CD4-positive, alpha-beta memory T cell (primary cell): ENCODE results near the gene CHRDL2. TPM values are rescaled to one million over a fixed set of nuclear protein-coding genes. Genes with fewer than 3 reads are reported as not detected.
"Not testable (repeated sequence)": the region's sequence is repeated elsewhere in the genome, so short reads cannot be mapped to it uniquely, and the experiment has no call there.

Source experiments
- CTCF ChIA-PET: fragments of 350-600 bp; sonication (Branson Sonifier 250); formaldehyde crosslinking; loops from one replicate; lab custom pipeline; 2021; ENCODE audit warnings: inconsistent platforms; ENCODE audit not compliant: partially characterized antibody; lab: Charles Lee
- POLR2A ChIA-PET: fragments of 350-600 bp; sonication (Branson Sonifier 250); formaldehyde crosslinking; loops from one replicate; lab custom pipeline; 2021; ENCODE audit not compliant: partially characterized antibody; lab: Charles Lee
- DNase-seq, 5 donors: peaks; one replicate each; pipeline versions ENCODE4 v3.0.0 to v3.0.0-alpha.2; 2020 to 2022; ENCODE audit warnings: mixed read lengths in 1 of 5
- H3K27ac ChIP-seq: one replicate; pipeline ENCODE4 v1.7.0; 2013; ENCODE audit warnings: low read depth, low read length
- H3K27me3 ChIP-seq: 2 replicates; pipeline ENCODE4 v1.7.0; 2013; ENCODE audit warnings: mild to moderate bottlenecking, low read length, moderate library complexity; ENCODE audit not compliant: insufficient read depth
- H3K36me3 ChIP-seq: 2 replicates; pipeline ENCODE4 v1.7.0; 2013; ENCODE audit warnings: mild to moderate bottlenecking, low read length, moderate library complexity; ENCODE audit not compliant: insufficient read depth
- H3K4me1 ChIP-seq: 2 replicates; pipeline ENCODE4 v1.7.0; 2013; ENCODE audit warnings: mild to moderate bottlenecking, low read length, moderate library complexity; ENCODE audit not compliant: insufficient read depth
- H3K4me3 ChIP-seq, 2 donors: one replicate each; pipeline ENCODE4 v1.7.0; 2013; ENCODE audit warnings: low read length in 2 of 2, mild to moderate bottlenecking in 1 of 2
- H3K9me3 ChIP-seq, 2 donors: one replicate each; pipeline ENCODE4 v1.7.0; 2013; ENCODE audit warnings: low read length in 2 of 2, control low read depth in 1 of 2; ENCODE audit not compliant: control insufficient read depth in 1 of 2
- H3K27ac Mint-ChIP-seq, 7 donors: one replicate each; pipeline ENCODE4 v1.8.0; 2020 to 2021; ENCODE audit warnings: mixed read lengths in 7 of 7, mild to moderate bottlenecking in 6 of 7, inconsistent platforms in 3 of 7, moderate library complexity in 3 of 7
- H3K27me3 Mint-ChIP-seq, 2 donors: one replicate each; pipeline ENCODE4 v1.8.0; 2020 to 2021; ENCODE audit warnings: mixed read lengths in 2 of 2
- H3K36me3 Mint-ChIP-seq, 2 donors: one replicate each; pipeline ENCODE4 v1.8.0; 2020 to 2021; ENCODE audit warnings: mixed read lengths in 2 of 2, inconsistent platforms in 1 of 2, mild to moderate bottlenecking in 1 of 2
- H3K4me1 Mint-ChIP-seq, 4 donors: one replicate each; pipeline ENCODE4 v1.8.0; 2020 to 2021; ENCODE audit warnings: mixed read lengths in 4 of 4, mild to moderate bottlenecking in 1 of 4
- H3K4me3 Mint-ChIP-seq, 8 donors: one replicate each; pipeline ENCODE4 v1.8.0; 2020 to 2021; ENCODE audit warnings: mixed read lengths in 8 of 8, mild to moderate bottlenecking in 7 of 8, moderate library complexity in 6 of 8, inconsistent platforms in 3 of 8
- H3K9me3 Mint-ChIP-seq, 8 donors: one replicate each; pipeline ENCODE4 v1.8.0; 2020 to 2021; ENCODE audit warnings: mixed read lengths in 8 of 8, mild to moderate bottlenecking in 5 of 8, inconsistent platforms in 3 of 8, moderate library complexity in 1 of 8
- intact Hi-C: fragments of 100-400 bp; cut with micrococcal nuclease; formaldehyde crosslinking; loops from one replicate; pipeline ENCODE4 v1.15.1; 2023
- polyA plus RNA-seq, 2 donors: library from polyadenylated mRNA; unstranded; fragments of 300-500 nt; fragmentation: Illumina TruSeq; gene quantifications; one replicate each; pipeline ENCODE4 v1.2.3, GENCODE V29; 2021
- total RNA-seq, 2 experiments: library from RNA; stranded (reverse); gene quantifications; one replicate each; pipeline ENCODE4 v1.2.3, GENCODE V29; 2021

The CHRDL2 gene
- total and polyA plus RNA-seq, 4 experiments from 2014 or later, result not detected

DNA sequence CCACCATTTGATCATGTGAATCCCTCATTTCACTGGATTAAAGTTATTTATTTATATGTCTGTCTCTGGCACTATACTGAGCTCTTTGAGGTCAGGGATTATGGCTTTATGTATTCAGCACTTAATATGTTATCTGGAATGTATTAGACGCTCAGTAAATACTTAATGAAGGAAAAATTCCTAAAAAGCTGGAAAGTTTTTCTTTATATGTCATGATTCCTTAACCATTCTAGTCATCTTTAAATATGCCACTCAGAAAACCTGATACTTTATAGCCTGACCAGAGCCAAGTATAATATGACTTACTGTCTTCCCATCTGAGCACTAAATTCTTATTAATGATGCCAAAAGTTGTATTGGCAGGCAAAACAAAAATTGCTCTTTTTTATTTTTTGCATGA is 44.5 kb upstream of the CHRDL2 start:
- Histone ChIP-seq H3K9me3 (no peaks in the 10 kb centered on the region), H3K4me3 (no peak overlapping the region), H3K27me3 (no peaks in the 10 kb centered on the region), H3K36me3 (no peaks in the 10 kb centered on the region), H3K27ac (no peak overlapping the region), H3K4me1 (peaks cover 28% of the 10 kb centered on the region)
- no peak for DNase-seq
- intact Hi-C loops, result no loop called here
- Mint-ChIP-seq H3K4me1 (peaks cover 26 to 49% (median 36%) of the 10 kb centered on the region in 4 donors), H3K9me3 (peaks cover 0 to 2% (median 0%) of the 10 kb centered on the region in 8 donors), H3K36me3 (peaks cover 2 to 10% of the 10 kb centered on the region in 2 donors), H3K4me3 (no peak overlapping the region), H3K27me3 (no peaks in the 10 kb centered on the region), H3K27ac (no peak overlapping the region)
- CTCF ChIA-PET, result no interaction called here
- POLR2A ChIA-PET, result no interaction called here

DNA sequence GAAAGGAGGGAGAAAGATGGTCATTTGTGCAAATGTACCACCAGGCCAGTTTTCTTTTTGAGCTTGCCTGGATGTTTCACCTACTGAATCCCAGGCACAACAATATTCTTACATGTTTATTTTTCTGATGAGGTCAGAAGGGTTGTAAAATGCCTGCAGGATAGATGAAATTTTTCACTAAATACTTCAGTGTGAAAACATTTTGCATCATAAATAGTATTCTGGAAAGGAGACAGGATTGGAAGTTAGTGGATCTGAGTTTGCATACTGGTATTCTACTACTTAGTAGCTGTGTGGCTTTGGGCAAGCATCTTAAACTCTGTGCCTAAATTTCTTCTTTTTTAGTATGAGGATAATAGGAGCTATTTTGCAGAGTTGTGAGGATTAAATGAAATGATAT is 42.2 kb upstream of the CHRDL2 start:
- Mint-ChIP-seq H3K36me3 (peaks cover 2 to 10% of the 10 kb centered on the region in 2 donors), H3K9me3 (peaks cover 0 to 2% (median 0%) of the 10 kb centered on the region in 8 donors), H3K27ac (peak overlapping the region in 1 of 7 donors; percentile 47), H3K4me3 (no peak overlapping the region), H3K4me1 (peaks cover 37 to 61% (median 53%) of the 10 kb centered on the region in 4 donors), H3K27me3 (no peaks in the 10 kb centered on the region)
- ChIA-PET CTCF (no interaction called here), POLR2A (interaction anchor here (1.5 kb wide), 1 partner anchor 10 kb away, joined by 3 read pairs; no protein-coding TSS in a partner anchor)
- Histone ChIP-seq H3K4me1 (peaks cover 28% of the 10 kb centered on the region), H3K4me3 (no peak overlapping the region), H3K36me3 (no peaks in the 10 kb centered on the region), H3K27me3 (no peaks in the 10 kb centered on the region), H3K27ac (no peak overlapping the region), H3K9me3 (no peaks in the 10 kb centered on the region)
- DNase-seq, result no peak
- intact Hi-C loops, result no loop called here

DNA sequence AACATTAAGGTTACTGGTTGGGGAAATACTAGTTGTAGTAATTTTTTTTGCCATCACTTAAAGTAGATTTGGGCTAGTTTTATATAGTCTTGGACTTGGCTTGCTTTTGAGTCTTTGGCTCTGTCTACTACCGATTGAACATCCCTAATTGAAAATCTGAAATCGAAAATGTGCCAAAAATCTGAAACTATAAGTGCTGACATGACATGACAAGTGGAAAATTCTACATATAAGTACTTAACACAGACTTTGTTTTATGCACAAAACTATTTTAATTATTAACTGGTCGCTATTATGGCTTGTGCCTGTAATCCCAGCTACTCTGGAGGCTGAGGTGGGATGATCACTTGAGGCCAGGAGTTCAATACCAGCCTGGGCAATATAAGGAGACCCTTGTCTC is 39.9 kb upstream of the CHRDL2 start:
- Histone ChIP-seq H3K27me3 (no peaks in the 10 kb centered on the region), H3K4me3 (no peak overlapping the region), H3K36me3 (no peaks in the 10 kb centered on the region), H3K9me3 (no peaks in the 10 kb centered on the region), H3K4me1 (peaks cover 36% of the 10 kb centered on the region), H3K27ac (no peak overlapping the region)
- POLR2A ChIA-PET, result no interaction called here
- Mint-ChIP-seq H3K27me3 (no peaks in the 10 kb centered on the region), H3K9me3 (no peaks in the 10 kb centered on the region), H3K36me3 (peaks cover 1 to 5% of the 10 kb centered on the region in 2 donors), H3K4me1 (peaks cover 30 to 63% (median 46%) of the 10 kb centered on the region in 4 donors), H3K27ac (peak overlapping the region in 1 of 7 donors; percentile 42), H3K4me3 (no peak overlapping the region)
- CTCF ChIA-PET, result no interaction called here
- no peak for DNase-seq
- intact Hi-C loops, result no loop called here

- peaks cover 1 to 5% of the 10 kb centered on the region in 2 donors for H3K36me3 Mint-ChIP-seq
- no peaks in the 10 kb centered on the region for H3K9me3 Mint-ChIP-seq
- peak overlapping the region in 2 of 8 donors; percentile 21 to 27 for H3K4me3 Mint-ChIP-seq
Measured at GRCh38 chr11:74770456-74770855, 39.2 kb upstream of the CHRDL2 start.

DNA sequence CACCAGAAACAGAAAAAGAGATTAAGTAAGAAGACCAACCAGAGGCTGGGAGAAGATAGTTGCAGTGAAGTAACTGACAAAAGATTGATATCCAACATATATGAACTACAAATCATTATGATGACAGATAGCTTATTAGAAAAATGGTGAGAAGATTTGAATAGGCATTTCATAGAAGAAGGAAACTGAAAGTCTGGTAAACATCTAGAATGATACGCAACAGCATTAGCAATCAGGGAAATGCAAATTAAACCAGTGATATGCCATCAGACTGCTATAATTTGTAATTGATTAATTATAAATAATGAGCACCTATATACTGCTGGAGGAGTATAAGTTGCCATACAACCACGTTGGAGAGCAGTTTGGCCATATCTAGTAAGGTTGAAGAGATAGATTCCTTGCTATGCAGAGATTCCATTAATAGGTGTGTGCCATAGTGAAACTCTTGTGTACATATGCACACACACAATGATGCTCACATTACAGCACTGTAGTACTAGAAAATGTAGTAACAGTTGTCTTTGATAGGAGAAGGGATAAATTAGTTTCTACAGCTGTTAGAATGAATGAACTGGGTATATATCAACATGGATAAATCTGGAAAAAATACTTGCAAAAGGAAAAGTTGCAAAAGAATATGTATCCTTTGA is 38.0 kb upstream of the CHRDL2 start:
- Histone ChIP-seq H3K4me3 (no peak overlapping the region), H3K36me3 (no peaks in the 10 kb centered on the region), H3K27me3 (no peaks in the 10 kb centered on the region), H3K4me1 (peaks cover 36% of the 10 kb centered on the region), H3K27ac (no peak overlapping the region), H3K9me3 (no peaks in the 10 kb centered on the region)
- Mint-ChIP-seq H3K4me1 (peaks cover 22 to 46% (median 38%) of the 10 kb centered on the region in 4 donors), H3K27ac (peak overlapping the region in 4 of 7 donors; percentile 6 to 92 (median 65)), H3K36me3 (peaks cover 2 to 4% of the 10 kb centered on the region in 2 donors), H3K27me3 (no peaks in the 10 kb centered on the region), H3K9me3 (no peaks in the 10 kb centered on the region), H3K4me3 (peak overlapping the region in 4 of 8 donors; percentile 3 to 35 (median 26))
- intact Hi-C loops, result no loop called here
- ChIA-PET CTCF (no interaction called here), POLR2A (no interaction called here)
- DNase-seq, result no peak

More at GRCh38 chr11:74770456-74770855, 39.2 kb upstream of the CHRDL2 start:
- intact Hi-C loops, result no loop called here
- Histone ChIP-seq H3K27ac (no peak overlapping the region), H3K27me3 (no peaks in the 10 kb centered on the region), H3K9me3 (no peaks in the 10 kb centered on the region), H3K36me3 (no peaks in the 10 kb centered on the region), H3K4me1 (peaks cover 36% of the 10 kb centered on the region), H3K4me3 (no peak overlapping the region)
- CTCF ChIA-PET, result no interaction called here
- no peak for DNase-seq
- Mint-ChIP-seq H3K27ac (peak overlapping the region in 4 of 7 donors; percentile 15 to 58 (median 40)), H3K4me1 (peaks cover 29 to 56% (median 42%) of the 10 kb centered on the region in 4 donors), H3K27me3 (no peaks in the 10 kb centered on the region)
- POLR2A ChIA-PET, result interaction anchor here (0.6 kb wide), 1 partner anchor 21 kb away, joined by 3 read pairs; no protein-coding TSS in a partner anchor

- H3K27me3 Mint-ChIP-seq, intact Hi-C loops, H3K27me3 ChIP-seq, H3K36me3 ChIP-seq, H3K4me3 ChIP-seq, CTCF ChIA-PET, H3K27ac ChIP-seq, H3K9me3 Mint-ChIP-seq, H3K9me3 ChIP-seq: not testable (repeated sequence)
- DNase-seq, result peak in 1 of 5 donors; percentile 35
- POLR2A ChIA-PET, result interaction anchor here (0.6 kb wide), 1 partner anchor 1361 kb away, joined by 3 read pairs; no protein-coding TSS in a partner anchor
- H3K27ac Mint-ChIP-seq, result peak overlapping the region in 3 of 7 donors; percentile 51 to 86 (median 58)
- H3K4me1 Mint-ChIP-seq, result peaks cover 24 to 49% (median 41%) of the 10 kb centered on the region in 4 donors
- peak overlapping the region in 5 of 8 donors; percentile 23 to 53 (median 29) for H3K4me3 Mint-ChIP-seq
- peaks cover 4 to 13% of the 10 kb centered on the region in 2 donors for H3K36me3 Mint-ChIP-seq
- peaks cover 31% of the 10 kb centered on the region for H3K4me1 ChIP-seq
Measured at GRCh38 chr11:74768172-74768651, 37.0 kb upstream of the CHRDL2 start.

DNA sequence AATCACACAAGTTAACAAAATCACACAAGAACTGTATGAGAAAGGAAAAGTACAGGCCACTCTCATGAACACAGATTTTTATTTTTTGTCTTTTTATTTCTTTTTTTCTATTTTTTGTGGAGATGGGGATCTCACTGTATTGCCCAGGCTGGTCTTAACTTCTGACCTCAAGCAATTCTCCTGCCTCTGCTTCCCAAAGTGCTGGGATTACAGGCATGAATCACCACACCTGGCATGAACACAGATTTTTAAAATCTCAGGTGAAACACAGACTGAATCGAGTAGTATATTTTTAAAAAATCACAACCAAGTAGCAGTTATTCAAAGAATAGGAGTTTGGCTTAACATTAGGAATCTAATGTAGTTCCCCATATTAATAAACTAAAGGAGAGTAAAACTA is 35.7 kb upstream of the CHRDL2 start:
- Mint-ChIP-seq H3K4me3 (no peak overlapping the region), H3K36me3 (peaks cover 13 to 23% of the 10 kb centered on the region in 2 donors), H3K27me3 (no peaks in the 10 kb centered on the region), H3K4me1 (peaks cover 27 to 51% (median 43%) of the 10 kb centered on the region in 4 donors), H3K9me3 (peaks cover 0 to 2% (median 0%) of the 10 kb centered on the region in 8 donors), H3K27ac (peak overlapping the region in 1 of 7 donors; percentile 2)
- no peak overlapping the region for H3K27ac ChIP-seq
- DNase-seq, result no peak
- ChIA-PET POLR2A (no interaction called here), CTCF (no interaction called here)
- H3K36me3 ChIP-seq, result no peaks in the 10 kb centered on the region
- intact Hi-C loops, result no loop called here
- H3K9me3 ChIP-seq, result no peaks in the 10 kb centered on the region
- no peak overlapping the region for H3K4me3 ChIP-seq
- no peaks in the 10 kb centered on the region for H3K27me3 ChIP-seq
- H3K4me1 ChIP-seq, result peaks cover 27% of the 10 kb centered on the region
